Putamen (tissue), 1 donor: Measurements from ENCODE around the gene MOV10L1.
"Not testable (repeated sequence)": the region's sequence is repeated elsewhere in the genome, so short reads cannot be mapped to it uniquely, and the experiment has no call there.

Source experiments
- DNase-seq: peaks from one replicate; pipeline ENCODE4 v3.0.0-alpha.2; 2016; ENCODE audit warnings: low spot score

The MOV10L1 gene

DNA sequence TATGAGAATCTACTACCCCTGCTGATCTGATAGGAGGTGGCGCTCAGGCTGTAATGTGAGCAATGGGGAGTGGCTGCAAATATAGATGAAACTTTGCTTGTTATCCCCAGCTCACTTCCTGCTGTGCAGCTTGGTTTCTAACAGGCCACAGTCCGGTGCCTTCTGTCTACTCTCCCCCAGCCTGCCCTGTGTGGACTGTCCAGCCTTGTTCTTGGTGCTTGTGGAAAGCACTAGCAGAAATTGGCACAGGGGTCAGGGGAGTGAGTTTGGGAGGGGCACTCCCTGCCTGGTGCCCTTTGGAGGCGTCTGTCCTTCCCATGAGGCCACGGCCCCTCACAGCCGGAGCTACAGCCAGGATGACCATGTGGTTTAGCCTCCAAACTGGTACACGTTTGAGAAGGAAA lies 14.3 kb downstream of the MOV10L1 start:
- DNase-seq = no peak

DNA sequence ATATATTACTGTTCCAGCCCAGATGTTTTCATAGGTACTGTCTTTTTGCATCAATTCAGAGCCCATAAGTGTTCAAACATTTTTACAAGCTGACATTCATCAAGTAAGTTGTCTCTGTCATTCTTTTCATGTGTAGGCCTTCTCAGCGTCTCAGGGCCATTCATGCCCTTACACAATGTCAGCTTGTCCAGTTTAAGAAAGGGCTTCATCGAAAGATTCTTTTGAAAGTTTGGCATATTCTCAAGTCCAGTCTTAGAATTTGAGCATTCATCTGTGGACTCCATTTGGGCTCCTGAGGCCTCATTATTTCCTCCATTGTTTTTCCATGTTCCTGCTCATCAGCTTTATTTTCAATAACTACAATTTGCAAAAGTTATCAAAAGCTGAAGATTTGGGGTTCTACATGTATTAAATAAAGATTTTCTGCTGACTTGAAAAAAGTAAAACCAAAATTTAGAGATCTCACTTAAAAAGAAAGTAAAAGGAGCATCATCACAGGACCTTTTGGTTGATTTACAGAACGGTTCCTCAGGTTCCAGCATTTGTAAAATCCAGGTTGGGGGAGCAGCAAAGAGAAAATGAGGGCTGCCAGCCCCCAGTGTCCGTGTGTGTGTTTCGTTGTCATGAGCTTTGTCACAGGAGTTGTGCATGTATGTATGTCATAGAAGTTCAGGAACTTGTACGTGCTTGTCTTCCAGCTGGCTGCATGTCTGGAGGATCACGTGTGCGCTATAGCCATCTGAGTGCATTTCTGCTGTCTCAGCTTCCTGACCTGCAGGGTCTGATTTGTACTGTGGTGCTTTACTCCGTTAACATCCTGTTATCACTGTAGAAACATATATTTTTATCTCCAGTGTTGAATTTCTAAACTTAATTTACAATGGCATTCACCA lies 15.6 kb downstream of the MOV10L1 start:
- DNase-seq = no peak

DNA sequence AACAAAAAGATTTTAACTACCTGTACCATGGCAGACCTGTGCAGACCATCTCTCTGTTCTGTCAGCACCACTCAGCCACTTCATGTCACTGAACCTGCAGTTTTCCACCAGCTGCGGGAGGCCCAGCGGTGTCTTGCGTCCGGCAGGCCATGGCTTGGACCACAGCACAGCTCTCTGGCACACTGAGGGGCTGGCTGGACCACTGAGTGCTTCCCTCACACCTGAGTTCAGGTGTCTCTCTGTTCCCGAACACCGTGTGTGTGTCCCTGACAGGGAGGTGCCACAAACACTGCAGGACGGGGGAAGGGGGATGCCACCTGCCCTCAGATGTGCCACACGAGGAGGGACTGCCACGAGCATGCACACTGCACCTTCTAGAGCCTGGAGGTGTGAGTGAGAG lies 17.7 kb downstream of the MOV10L1 start:
- DNase-seq = no peak

DNA sequence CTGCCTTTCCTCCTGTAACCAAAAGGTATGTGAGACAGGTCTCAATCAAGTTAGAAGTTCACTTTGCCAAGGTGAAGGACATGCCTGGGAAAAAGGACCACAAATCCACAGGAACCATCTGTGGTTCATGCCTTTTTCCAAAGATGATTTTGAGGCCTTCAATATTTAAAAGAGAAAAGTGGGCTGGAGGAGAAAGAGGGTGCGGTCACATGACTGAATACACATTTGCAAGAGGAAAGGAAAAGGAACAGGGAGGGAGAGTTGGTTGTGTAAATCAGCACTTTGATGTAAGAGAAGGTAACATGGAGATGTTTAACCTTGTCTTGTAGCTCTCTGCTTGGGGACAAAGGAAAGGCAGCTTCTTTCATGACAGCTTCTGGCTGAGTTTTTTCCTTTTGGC lies 21.2 kb downstream of the MOV10L1 start:
- DNase-seq = no peak

DNA sequence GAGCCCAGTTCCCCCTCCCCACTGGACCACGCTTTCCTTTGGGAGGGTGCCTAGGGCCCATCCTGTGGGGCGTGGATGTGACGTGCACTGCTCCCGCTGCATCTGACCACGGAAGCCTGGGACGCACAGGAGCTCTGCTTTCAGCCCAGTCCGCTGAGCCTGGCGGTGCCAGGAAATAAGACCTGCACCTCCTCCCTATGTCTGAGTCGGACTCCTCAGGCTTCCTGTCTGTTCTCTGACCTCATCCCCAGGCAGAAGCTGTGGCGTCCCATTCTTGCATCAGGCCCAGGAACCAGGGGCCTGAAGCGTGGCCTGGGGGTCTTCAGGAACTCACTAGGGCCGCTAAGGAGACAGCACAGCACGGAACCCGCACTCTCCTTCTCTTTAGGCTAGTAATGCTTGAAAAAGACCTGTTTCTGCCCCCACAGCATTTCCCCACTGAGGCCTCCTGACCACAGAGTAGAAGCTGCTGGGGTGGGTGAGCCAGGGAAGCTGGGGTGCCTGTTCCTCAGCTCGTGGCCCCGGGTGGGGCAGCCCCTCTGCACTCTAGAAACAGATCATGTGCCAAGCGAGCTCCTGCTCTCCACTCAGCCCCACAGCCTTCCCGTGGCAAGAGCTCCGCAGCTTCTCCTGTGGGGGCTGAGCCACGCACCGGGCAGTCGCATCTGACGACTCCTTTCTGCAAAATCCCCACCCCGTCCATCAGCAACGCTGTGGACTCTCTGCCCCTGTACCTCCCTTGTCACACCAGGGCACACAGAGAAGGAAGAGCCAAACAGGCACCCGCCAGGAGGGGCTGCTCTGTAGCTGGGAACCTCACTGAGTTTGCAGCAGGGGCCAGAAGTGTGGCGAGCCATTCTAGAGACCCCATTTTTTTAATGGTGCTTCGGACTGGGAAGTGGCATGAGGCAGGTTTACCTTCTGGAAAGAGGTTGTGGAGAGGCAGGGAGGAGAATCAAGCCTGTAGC lies 22.6 kb downstream of the MOV10L1 start:
- no peak for DNase-seq

DNA sequence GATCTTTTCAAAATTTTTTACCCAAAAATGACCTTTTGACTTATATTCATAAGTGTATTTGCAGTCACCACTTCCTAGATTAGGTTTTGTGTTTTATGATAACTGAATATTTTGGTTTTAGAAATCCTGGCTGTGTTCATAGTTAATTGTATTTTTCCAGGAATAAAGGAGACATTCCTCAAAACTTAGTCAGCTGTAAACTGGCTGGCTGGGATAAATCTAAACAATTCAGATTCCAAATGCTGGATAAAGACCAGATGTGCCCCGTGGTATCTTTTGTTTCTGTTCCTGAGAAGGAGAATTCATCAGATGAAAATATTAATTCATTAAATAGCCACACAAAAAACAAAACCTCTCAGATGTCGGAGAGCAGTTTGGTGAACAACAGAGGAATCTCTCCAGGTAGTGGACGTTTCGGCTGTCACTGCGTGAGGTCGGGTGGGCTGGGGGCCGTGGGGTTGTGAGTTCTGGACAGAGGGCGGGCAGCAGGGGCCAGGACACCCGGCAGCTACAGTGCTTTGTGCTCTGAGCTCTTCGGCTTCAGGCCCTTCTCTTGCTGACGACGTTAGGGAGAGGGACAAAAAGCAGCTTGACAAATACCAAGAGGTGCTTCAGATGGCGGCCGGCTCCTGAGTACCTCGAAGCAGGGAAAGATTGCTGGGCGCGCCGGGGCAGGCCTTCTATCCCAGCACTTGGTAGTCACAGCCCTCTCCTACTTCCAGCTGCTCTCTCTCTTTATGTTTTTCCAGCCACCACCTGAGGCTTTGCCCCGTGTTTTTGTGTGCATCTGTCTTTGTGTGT lies 24.6 kb downstream of the MOV10L1 start:
- DNase-seq = no peak

DNA sequence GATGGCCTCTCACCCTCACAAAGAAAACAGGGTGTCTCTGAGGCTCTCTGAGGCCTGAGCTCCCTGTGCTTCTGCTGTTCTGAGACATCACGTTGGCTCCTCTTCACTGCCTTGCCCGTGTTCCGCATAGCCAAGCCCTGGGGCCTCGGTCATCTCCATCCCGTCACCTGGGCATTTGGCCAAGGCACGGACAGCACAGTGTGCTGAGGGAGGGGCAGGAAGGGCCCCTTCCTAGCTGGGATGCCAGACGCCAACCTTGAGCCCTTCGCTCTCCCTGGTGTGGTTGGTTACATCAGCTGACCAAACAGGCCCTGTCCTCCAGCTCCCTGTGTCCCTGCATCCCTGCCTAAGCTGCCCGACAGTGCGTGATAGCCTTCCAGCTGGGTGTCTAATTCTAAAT lies 25.9 kb downstream of the MOV10L1 start:
- no peak for DNase-seq

DNA sequence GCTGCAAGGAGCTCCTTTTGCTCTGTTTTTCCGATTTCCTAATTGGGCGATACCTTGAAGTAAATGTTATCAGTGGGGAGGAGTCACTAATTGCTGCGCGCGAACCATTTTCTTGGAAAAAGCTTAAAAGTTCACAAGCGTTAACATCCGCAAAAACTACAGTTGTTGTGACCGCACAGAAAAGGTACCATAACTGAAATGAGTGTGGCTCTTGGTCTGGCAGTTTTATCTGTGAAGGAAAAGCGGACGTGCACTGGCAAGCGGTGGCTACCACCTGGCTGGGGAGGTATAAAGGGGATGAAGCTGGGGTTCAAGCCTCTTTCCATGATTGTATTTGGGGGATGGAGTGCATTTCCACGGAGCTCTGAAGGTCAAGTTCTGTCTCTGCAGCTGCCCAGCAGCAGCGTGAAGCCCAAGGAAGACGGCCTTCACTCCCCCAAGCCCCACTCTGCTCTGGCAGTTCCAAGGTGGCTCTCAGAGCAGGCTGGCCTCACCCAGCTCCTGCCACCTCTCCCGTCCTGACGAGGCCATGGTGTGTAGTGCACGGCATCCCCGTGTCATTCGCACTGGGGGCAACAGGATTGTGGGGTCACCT lies 27.5 kb downstream of the MOV10L1 start:
- no peak for DNase-seq

DNA sequence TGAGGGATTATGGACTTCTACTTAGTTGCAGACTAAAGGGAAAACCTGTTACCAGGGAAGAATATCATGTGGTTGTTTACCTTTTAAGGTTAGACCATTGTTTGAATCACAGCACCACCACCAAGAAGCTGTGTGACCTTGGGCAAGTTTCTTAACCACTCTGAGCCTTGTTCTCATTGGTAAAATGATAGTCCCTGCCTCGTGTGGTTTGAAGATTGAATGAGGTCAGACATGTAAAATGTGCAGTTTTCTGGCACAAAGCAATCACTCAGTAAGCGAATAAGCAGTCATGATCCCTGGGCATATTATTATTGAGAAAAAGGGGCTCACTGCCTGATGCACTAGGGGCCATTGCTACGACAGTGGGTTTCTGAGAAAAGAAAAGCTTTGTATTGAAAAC lies 28.3 kb downstream of the MOV10L1 start:
- DNase-seq = no peak

DNA sequence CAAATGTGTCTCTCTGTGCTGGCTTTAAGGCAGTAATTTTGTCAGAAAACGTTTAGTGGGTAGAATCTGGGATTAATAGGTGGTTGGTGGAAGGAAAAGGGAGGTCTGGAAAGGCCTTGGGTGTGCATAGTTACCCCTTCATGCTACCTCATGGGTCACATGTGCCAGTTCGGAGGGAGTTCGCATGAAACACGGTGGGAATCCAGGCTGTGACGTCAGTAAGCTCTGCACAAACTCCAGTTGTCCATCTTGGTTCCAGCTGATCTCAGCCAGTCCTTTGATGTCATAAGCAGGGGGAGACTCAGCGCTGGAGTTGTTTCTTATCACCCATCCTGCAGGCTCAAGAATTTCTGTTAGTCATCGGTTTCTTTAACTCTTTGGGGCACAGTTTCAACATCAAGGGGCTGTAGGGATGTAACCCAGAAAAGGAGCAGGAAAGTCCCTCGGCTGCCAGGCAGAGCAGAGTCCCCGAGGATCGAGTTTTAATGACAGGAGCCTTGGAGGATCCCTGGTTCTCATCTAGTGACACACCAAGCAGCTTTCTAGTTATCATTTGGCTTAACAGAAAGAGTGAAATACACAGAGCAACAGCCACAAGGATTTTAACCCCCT lies 28.9 kb downstream of the MOV10L1 start:
- no peak for DNase-seq

DNA sequence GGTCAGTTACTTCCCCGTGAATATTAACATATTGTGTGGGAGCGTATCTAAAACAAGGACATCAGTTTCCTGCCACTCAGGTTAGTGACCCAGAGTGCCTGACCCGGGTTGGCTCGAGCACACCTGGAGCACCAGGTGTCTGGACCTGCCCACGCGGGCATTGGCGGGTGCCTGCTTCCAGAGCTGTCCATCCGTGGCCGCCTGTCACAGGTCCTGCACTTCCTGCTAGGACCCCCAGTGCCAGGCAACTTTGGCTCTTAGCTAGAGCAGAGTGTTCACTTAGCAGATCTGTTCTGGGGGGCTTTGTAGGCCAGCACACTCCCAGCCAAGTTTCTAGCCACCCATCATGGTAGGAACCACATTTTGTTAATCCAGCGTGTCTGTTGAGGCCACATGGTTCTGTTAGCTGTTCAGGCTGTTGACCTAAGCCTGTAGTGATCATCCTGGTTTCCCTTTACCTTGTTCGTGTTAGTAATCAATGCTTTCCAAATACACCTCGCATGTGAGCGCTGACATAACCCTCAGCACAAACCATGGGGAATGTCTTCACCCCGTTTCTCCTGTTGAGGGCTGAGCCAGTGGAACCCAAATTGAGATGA lies 29.5 kb downstream of the MOV10L1 start:
- DNase-seq = no peak

DNA sequence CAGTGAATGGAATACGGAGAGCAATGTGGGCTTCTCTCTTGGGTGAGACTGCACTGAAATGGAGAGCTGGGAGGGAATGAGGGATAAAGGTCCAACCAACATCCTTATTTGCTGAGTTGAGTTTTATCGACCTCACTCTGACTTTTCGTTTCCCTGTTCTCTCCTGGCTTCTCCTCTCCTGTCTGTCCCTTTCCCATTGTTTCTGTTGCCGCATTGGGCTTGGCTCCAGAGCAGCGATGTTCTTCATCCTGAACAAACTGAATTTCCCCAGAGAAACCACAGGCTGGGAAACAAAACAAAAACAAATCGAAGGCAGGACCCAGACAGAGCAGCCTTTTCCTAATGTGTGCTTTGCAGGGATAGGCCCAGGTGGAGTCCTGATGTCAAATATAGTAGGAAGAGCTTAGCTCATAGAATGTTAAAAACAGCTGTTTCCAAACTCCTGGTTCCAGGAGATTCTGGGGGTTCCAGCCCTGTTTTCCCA lies 30.0 kb downstream of the MOV10L1 start:
- no peak for DNase-seq

DNA sequence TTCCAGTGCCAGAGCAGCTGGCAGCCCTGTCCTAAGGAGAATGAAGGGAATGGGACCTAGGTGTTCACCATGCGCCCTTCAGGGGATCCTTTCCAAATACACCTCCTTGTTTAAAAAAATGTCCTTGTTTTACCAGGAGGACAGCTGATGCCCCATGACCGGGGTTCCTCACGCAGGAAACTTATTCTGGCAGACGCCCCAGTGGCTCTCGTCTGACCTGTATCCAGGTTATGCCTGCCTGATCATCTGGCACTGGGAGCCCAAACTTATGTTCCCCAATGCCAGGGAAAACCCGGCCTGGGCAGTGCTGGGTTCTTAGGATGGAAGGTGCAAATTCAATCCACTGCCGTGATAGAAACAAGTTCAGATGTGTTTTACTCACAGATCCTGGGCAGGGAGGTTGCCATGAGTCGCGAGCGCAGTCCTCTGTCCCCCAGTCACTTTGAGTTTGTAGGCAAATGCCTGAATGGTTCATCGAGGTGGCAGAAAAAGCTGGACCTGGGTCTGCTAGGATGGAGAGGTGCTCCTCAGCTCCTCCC lies 31.5 kb downstream of the MOV10L1 start:
- no peak for DNase-seq

DNA sequence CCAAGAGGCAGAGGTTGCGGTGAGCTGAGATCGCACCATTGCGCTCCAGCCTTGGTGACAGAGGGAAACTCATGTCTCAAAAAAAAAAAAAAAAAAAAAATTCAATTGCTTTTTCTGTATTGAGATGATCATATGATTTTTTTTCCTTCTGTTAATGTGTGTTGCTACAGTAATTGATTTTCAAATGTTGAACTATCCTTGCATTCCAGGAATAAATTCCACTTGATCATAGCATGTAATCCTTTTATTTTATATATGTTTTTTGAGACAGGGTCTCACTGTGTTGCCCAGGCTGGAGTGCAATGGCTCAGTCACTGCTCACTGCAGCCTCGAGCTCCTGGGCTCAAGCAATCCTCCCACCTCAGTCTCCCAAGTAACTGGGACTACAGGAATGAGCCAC lies 33.3 kb downstream of the MOV10L1 start:
- DNase-seq = no peak

DNA sequence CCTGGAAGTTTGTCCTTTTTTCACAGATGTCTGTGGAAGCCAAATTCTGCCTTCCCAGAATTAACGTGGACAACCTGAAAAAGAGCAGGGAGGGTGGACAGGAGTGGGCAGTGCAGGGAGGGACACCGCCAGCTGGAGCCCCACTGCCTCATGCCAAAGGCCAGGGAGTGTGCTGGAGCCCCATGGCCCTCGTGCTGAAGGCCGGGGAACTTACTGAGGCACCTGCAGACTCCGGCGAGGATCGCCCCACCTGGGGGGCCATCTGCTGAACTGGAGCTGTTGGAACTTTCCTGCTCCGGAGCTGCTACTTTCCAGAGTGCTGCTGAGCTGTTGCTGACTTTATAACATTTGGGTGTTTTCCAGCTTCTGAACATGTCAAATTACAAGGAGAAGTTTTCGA lies 35.2 kb downstream of the MOV10L1 start:
- no peak for DNase-seq

DNA sequence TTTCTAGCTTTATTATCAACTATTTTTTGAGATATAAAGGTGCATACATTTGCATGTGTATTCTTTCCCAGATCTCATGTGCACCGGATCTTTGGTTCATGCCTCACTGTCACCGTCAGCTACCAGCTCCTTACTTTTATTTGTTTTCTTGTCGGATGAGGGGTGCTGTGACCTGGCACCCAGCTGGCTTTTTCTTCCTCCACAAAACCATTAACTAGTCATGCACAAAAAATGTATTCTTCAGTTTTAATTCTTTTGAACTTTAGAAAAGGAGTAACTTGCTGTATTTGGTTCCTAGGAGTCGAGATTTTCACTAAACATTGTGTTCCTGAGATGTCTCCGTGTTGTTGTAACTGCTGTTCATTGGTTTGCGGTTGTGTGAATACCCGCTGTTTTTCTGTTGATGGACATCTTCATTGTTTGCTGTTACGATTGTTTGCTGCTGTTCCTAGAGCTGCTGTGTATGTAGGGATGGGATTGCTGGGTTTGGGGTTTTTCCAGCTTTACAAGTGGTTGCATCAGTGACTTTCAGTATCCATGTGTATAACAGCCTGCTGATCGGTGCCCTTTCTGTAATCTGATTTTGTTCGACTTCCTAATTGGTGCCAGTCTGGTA lies 39.4 kb downstream of the MOV10L1 start:
- DNase-seq = no peak

DNA sequence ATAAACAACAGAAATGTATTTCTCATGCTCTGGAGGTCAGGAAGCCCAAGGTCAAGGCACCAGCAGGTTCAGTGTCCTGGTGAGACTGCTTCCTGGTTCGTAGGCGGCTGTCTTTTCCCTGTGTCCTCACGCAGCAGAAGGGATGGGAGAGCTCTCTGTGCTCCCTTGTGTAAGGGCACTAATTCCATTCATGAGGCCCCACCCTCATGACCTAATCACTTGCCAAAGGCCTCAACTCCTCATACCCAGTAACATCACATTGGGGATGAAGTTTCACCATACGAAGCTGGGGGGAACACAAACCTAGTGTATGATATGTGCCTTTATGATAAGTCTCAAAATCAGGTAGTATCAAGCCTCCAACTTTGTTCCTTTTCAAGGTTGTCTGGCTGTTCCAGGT lies 42.1 kb downstream of the MOV10L1 start:
- DNase-seq = no peak

DNA sequence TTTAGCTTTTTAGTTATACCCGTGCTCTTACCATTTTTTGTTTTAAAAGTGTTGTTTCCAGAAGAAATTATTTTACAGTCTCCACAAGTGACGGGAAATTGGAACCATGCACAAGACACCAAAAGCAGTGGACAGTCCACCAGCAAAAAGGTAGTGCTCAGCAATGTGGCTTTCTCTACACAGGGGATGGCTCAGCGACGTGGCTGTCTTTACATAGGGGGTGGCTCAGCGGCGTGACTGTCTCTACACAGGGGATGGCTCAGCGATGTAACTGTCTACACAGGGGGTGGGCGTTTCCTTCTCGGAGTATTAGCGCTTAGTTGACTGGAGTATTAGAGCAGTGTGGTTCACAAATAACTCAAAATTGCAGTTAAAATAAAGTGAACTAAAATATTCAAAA lies 44.7 kb downstream of the MOV10L1 start:
- no peak for DNase-seq

DNA sequence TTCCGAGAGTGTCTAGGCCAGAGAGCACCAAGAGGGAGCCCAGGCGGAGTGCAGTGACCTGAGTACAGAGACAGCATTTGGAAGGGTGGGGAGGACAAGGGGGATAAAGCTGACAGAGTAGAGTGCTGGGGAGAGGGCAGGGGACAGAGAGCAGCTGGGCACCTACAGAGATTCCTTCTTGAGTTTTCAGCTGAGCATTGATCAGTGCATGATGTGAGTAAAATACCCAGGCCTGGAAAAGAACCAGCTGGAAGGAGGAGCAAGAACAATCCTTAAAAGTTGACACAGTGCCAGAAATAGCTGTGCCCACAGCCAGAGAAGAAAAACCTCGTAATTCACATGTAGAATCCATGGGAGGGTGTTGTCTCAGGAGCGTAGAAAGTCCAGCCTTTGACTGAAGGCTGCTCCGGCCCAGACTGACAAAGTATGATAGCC lies 46.8 kb downstream of the MOV10L1 start:
- no peak for DNase-seq

DNA sequence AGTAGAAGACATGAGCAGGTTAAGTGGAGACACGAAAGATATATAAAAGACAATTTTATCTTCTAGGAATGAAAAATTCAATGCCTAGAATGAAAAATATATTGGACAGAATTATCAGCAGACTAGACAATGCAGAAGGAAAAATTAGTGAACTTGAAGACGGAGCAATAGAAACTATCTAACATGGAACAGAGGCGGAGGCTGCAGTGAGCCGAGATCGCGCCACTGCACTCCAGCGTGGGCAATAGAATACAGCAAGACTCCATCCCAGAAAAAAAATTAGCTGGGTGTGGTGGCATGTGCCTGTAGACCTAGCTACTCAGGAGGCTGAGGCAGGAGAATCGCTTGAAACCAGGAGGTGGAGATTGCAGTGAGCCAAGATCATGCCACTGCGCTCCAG lies 47.5 kb downstream of the MOV10L1 start:
- DNase-seq = not testable (repeated sequence)
